K562 (cell line): ENCODE measurements around the gene TCHH. TPM values are rescaled to one million over a fixed set of nuclear protein-coding genes. Genes with fewer than 3 reads are reported as not detected.

Source experiments
- ATAC-seq: fragments of 200-7000 bp; cut with Tn5 transposase; 3 replicates; pipeline ENCODE4 v1.9.1; 2020; ENCODE audit warnings: moderate library complexity
- BruUV-seq: library from RNA; stranded (reverse); fragments of 400-500 nt; replicated peaks from 2 replicates; lab custom pipeline; 2021; lab: Mats Ljungman, UMichigan
- CTCF ChIA-PET: fragments of 300-600 bp; formaldehyde crosslinking; extraction: SDS; loops from one replicate; lab custom pipeline; 2021; ENCODE audit warnings: low intra/inter-chr PET ratio; lab: Yijun Ruan, JAX
- POLR2A ChIA-PET: fragments of 300-600, 350-650 bp; sonication (Branson Sonifier 250); formaldehyde crosslinking; extraction: SDS; loops from one replicate; lab custom pipeline; 2021; ENCODE audit warnings: antibody characterized with exemption, inconsistent platforms; lab: Yijun Ruan, JAX
- DNase-seq, 4 experiments: peaks; one replicate each; pipeline versions ENCODE4 v3.0.0 to v3.0.0-alpha.2; 2011 to 2018; ENCODE audit warnings: low spot score in 3 of 4, mixed read lengths in 3 of 4; ENCODE audit errors: extremely low read depth in 1 of 4
- FAIRE-seq: peaks from 2 replicates; lab custom pipeline; 2011; peaks lifted over from hg19 to GRCh38; lab: Jason Lieb, UNC
- H2AFZ ChIP-seq: 2 replicates; pipeline ENCODE4 v1.6.0; 2011; ENCODE audit warnings: low read depth, low read length, control low read depth, inconsistent platforms
- H3K27ac ChIP-seq: fragments of 200-600 bp; 3 replicates; pipeline ENCODE4 v1.8.0; 2011; ENCODE audit warnings: low read depth, mild to moderate bottlenecking, control low read depth, inconsistent platforms, low read length, moderate library complexity, mixed read lengths; ENCODE audit errors: extremely low read depth
- H3K27me3 ChIP-seq, 2 experiments: fragments of 300-600 bp in 1 of 2; 2 replicates in 1 of 2; 3 replicates in 1 of 2; pipeline versions ENCODE4 v1.6.0 to v1.8.0; 2011; ENCODE audit warnings: inconsistent platforms in 2 of 2, low read length in 2 of 2, mild to moderate bottlenecking in 1 of 2, mixed read lengths in 1 of 2, moderate library complexity in 1 of 2; ENCODE audit not compliant: control insufficient read depth in 2 of 2, insufficient read depth in 2 of 2
- H3K36me3 ChIP-seq: fragments of 300-600 bp; 3 replicates; pipeline ENCODE4 v1.8.0; 2011; ENCODE audit warnings: mild to moderate bottlenecking, low read length, inconsistent platforms; ENCODE audit not compliant: control insufficient read depth, insufficient read depth
- H3K4me1 ChIP-seq, 2 experiments: fragments of 200-600 bp in 1 of 2; replicated peaks in 1 of 2; 2 replicates in 1 of 2; 3 replicates in 1 of 2; pipeline versions ENCODE4 v1.5.1 to v1.8.0; 2011; ENCODE audit warnings: inconsistent platforms in 2 of 2, low read length in 2 of 2, mild to moderate bottlenecking in 1 of 2, mixed read lengths in 1 of 2, moderate library complexity in 1 of 2; ENCODE audit not compliant: control insufficient read depth in 2 of 2, insufficient read depth in 2 of 2
- H3K4me2 ChIP-seq: 2 replicates; pipeline ENCODE4 v1.6.1; 2011; ENCODE audit warnings: low read length, control low read depth, inconsistent platforms, mixed read lengths; ENCODE audit not compliant: insufficient read depth
- H3K4me3 ChIP-seq: fragments of 200-600 bp; sonication (generic), shearing (Covaris generic); 2 replicates; pipeline ENCODE4 v1.5.1; 2016; ENCODE audit warnings: control low read depth, inconsistent platforms
- H3K79me2 ChIP-seq: fragments of 200-600 bp; 3 replicates; pipeline ENCODE4 v1.8.0; 2011; ENCODE audit warnings: low read length, inconsistent platforms; ENCODE audit not compliant: control insufficient read depth, insufficient read depth
- H3K9ac ChIP-seq, 2 experiments: 2 replicates each; pipeline versions ENCODE4 v1.6.0 to v1.6.1; 2011; ENCODE audit warnings: low read depth in 2 of 2, low read length in 2 of 2, control low read depth in 1 of 2, inconsistent platforms in 1 of 2, mild to moderate bottlenecking in 1 of 2, mixed read lengths in 1 of 2; ENCODE audit not compliant: insufficient read depth in 1 of 2
- H3K9me1 ChIP-seq: one replicate; pipeline ENCODE4 v1.6.0; 2011; ENCODE audit warnings: inconsistent platforms, mild to moderate bottlenecking, low read length, moderate library complexity; ENCODE audit not compliant: control insufficient read depth, insufficient read depth
- H3K9me3 ChIP-seq: replicated peaks from 2 replicates; pipeline ENCODE4 v1.5.1; 2011; ENCODE audit warnings: low read depth, low read length, inconsistent platforms; ENCODE audit not compliant: control insufficient read depth, insufficient read depth
- H4K20me1 ChIP-seq: replicated peaks from 2 replicates; pipeline ENCODE4 v1.6.1; 2011; ENCODE audit warnings: low read length, inconsistent platforms, mixed read lengths; ENCODE audit not compliant: control insufficient read depth, insufficient read depth
- SMC3 ChIP-seq: conservative IDR thresholded peaks from 2 replicates; pipeline ENCODE4 v1.6.1; 2011; ENCODE audit warnings: low read depth, low read length, improper control_type of control experiment; ENCODE audit not compliant: insufficient read depth
- WGBS: fragments of 100-300 bp; shearing (Covaris generic); methylation state at CpG from one replicate; pipeline ENCODE4 v1.1.6; 2016; ENCODE audit warnings: low coverage, mixed read lengths; ENCODE audit not compliant: insufficient coverage; ENCODE audit errors: missing lambda C conversion rate; 5-methylcytosine and 5-hydroxymethylcytosine counted together
- in situ Hi-C: fragments of 300-500 bp; cut with MboI; formaldehyde crosslinking; loops from 4 replicates; pipeline ENCODE4 v1.15.0; 2018; ENCODE audit warnings: inconsistent platforms, mixed read lengths
- intact Hi-C: fragments of 100-400 bp; cut with micrococcal nuclease; formaldehyde crosslinking; loops from 2 replicates; pipeline ENCODE4 v1.14.2; 2022
- polyA plus RNA-seq, 8 experiments: library from polyadenylated mRNA; depleted of rRNA in 4 of 8; stranded (reverse) in 5 of 8; unstranded in 3 of 8; fragments of >200 nt; fragmentation: Nextera tagmentation in 2 of 8; fragmentation: Illumina TruSeq in 1 of 8; extraction: Ambion mirVana in 2 of 8; extraction: Trizol in 1 of 8; gene quantifications; 2 replicates each; pipeline versions ENCODE4 v1.2.1 to v1.2.3, GENCODE V29; 2011 to 2014; ENCODE audit warnings: inconsistent platforms in 1 of 8, missing spikeins in 1 of 8
- total RNA-seq, 7 experiments: library from RNA; depleted of rRNA in 6 of 7; stranded (reverse); fragments of >200 nt in 6 of 7; fragmentation: Illumina TruSeq in 2 of 7; extraction: Trizol in 2 of 7; gene quantifications; 2 replicates each; pipeline versions ENCODE4 v1.2.1 to v1.2.3, GENCODE V29; 2011 to 2021; ENCODE audit warnings: low replicate concordance in 1 of 7
- TF ChIP-seq, protein P1 (sequence below), 2 experiments: fragments of 450-650 bp; formaldehyde crosslinking in 1 of 2; IDR thresholded peaks; 2 replicates each; pipeline versions ENCODE4 v1.4.0 to v1.6.1; 2014 to 2020; ENCODE audit warnings: mild to moderate bottlenecking in 2 of 2, borderline replicate concordance in 1 of 2, low read depth in 1 of 2
- TF ChIP-seq, protein P2 (sequence below), 3 experiments: IDR thresholded peaks in 2 of 3; conservative IDR thresholded peaks in 1 of 3; 2 replicates each; pipeline ENCODE4 v1.5.1; 2011 to 2012; ENCODE audit warnings: low read length in 3 of 3, mild to moderate bottlenecking in 3 of 3, control low read depth in 2 of 3, improper control_type of control experiment in 1 of 3, inconsistent platforms in 1 of 3, low read depth in 1 of 3, mixed read lengths in 1 of 3, moderate library complexity in 1 of 3; ENCODE audit not compliant: insufficient read depth in 2 of 3
- TF ChIP-seq, protein P3 (sequence below): fragments of 450-650 bp; formaldehyde crosslinking; IDR thresholded peaks from 2 replicates; pipeline ENCODE4 v1.4.0; 2020; ENCODE audit warnings: mild to moderate bottlenecking, moderate library complexity
- TF ChIP-seq, protein P4 (sequence below): fragments of 450-650 bp; formaldehyde crosslinking; IDR thresholded peaks from 2 replicates; pipeline ENCODE4 v1.4.0; 2022; ENCODE audit warnings: missing genetic modification characterization

TCHH gene
- total and polyA plus RNA-seq, 9 of the 15 experiments (the other 6 are each of a cell fraction or from before 2014, with no cell fraction given) = not detected

DNA sequence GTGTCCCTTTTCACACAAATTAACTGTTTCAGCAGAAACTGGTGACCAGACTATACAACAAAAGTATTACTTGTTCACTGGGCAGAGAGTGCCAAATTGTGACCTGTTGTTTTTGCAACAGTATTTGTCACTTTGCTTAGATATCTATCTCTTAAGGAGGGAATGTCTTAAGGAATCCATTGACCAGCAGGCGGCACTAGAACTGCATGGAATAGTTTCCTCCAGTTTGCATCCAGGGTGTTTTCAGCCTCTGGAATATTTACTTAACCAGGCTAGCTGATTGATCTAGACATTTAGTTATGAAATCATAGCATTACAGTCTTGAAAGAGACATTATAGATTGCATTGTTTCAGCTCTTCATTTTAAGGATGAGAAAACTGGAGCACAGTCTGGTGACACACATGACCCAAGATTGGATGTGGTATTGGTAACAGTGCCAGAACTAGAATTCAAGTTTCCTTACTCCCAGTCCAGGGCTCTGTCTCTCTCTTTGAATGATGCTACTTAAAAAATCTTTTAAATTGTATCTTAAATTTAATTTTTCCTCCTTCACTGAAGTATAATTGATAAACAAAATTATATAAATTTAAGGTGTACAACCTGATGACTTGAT lies 26.8 kb upstream of the TCHH start:
- Histone ChIP-seq H3K27me3 (no peaks in the 10 kb centered on the region), H3K4me1 (no peaks in the 10 kb centered on the region), H3K27ac (no peak overlapping the region), H3K4me2 (no peak overlapping the region), H3K9me1 (no peaks in the 10 kb centered on the region), H3K79me2 (no peaks in the 10 kb centered on the region), H3K36me3 (no peaks in the 10 kb centered on the region), H3K4me3 (no peak overlapping the region), H4K20me1 (no peaks in the 10 kb centered on the region), H3K9me3 (no peaks in the 10 kb centered on the region), H2AFZ (no peak overlapping the region), H3K9ac (no peak overlapping the region)
- no TSS peak for BruUV-seq
- POLR2A ChIA-PET = no interaction called here
- ATAC-seq (peak; percentile 65; the same call in 2 of the 3 replicates), DNase-seq (peak; percentile 15 to 59 (median 17)), FAIRE-seq (peak; percentile 55)
- WGBS = 0% methylated on average over 1 of the region's 1 CpG
- intact Hi-C loops = loop anchor here (1.0 to 5.0 kb wide), 2 partner anchors 40 to 90 kb away; no protein-coding TSS in a partner anchor
- in situ Hi-C loops = no loop called here
- CTCF ChIA-PET = interaction anchor here (0.5 to 1.8 kb wide), 5 partner anchors 9 to 90 kb away, joined by 3 to 19 read pairs (median 5); no protein-coding TSS in a partner anchor
- peak; percentile 62 for TF ChIP-seq SMC3
- TF ChIP-seq, protein P1, sequence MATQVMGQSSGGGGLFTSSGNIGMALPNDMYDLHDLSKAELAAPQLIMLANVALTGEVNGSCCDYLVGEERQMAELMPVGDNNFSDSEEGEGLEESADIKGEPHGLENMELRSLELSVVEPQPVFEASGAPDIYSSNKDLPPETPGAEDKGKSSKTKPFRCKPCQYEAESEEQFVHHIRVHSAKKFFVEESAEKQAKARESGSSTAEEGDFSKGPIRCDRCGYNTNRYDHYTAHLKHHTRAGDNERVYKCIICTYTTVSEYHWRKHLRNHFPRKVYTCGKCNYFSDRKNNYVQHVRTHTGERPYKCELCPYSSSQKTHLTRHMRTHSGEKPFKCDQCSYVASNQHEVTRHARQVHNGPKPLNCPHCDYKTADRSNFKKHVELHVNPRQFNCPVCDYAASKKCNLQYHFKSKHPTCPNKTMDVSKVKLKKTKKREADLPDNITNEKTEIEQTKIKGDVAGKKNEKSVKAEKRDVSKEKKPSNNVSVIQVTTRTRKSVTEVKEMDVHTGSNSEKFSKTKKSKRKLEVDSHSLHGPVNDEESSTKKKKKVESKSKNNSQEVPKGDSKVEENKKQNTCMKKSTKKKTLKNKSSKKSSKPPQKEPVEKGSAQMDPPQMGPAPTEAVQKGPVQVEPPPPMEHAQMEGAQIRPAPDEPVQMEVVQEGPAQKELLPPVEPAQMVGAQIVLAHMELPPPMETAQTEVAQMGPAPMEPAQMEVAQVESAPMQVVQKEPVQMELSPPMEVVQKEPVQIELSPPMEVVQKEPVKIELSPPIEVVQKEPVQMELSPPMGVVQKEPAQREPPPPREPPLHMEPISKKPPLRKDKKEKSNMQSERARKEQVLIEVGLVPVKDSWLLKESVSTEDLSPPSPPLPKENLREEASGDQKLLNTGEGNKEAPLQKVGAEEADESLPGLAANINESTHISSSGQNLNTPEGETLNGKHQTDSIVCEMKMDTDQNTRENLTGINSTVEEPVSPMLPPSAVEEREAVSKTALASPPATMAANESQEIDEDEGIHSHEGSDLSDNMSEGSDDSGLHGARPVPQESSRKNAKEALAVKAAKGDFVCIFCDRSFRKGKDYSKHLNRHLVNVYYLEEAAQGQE (IDR thresholded peaks at IDR 0.05; ENCODE audit: borderline replicate concordance) = peak; percentile 66
- TF ChIP-seq, protein P1 (CRISPR knock-in tag; IDR thresholded peaks at IDR 0.05; ENCODE audit: low read depth) = no peak
- TF ChIP-seq, protein P2, sequence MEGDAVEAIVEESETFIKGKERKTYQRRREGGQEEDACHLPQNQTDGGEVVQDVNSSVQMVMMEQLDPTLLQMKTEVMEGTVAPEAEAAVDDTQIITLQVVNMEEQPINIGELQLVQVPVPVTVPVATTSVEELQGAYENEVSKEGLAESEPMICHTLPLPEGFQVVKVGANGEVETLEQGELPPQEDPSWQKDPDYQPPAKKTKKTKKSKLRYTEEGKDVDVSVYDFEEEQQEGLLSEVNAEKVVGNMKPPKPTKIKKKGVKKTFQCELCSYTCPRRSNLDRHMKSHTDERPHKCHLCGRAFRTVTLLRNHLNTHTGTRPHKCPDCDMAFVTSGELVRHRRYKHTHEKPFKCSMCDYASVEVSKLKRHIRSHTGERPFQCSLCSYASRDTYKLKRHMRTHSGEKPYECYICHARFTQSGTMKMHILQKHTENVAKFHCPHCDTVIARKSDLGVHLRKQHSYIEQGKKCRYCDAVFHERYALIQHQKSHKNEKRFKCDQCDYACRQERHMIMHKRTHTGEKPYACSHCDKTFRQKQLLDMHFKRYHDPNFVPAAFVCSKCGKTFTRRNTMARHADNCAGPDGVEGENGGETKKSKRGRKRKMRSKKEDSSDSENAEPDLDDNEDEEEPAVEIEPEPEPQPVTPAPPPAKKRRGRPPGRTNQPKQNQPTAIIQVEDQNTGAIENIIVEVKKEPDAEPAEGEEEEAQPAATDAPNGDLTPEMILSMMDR (IDR thresholded peaks at IDR 0.05 in 2 of 3, conservative IDR thresholded peaks at IDR 0.05 in 1 of 3; ENCODE audit: insufficient read depth in 2 of 3, low read depth in 1 of 3, low read length in 3 of 3) = peak; percentile 64 to 82 (median 75)
- TF ChIP-seq, protein P3, sequence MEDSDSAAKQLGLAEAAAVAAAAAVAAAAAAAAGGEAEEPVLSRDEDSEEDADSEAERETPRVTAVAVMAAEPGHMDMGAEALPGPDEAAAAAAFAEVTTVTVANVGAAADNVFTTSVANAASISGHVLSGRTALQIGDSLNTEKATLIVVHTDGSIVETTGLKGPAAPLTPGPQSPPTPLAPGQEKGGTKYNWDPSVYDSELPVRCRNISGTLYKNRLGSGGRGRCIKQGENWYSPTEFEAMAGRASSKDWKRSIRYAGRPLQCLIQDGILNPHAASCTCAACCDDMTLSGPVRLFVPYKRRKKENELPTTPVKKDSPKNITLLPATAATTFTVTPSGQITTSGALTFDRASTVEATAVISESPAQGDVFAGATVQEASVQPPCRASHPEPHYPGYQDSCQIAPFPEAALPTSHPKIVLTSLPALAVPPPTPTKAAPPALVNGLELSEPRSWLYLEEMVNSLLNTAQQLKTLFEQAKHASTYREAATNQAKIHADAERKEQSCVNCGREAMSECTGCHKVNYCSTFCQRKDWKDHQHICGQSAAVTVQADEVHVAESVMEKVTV (CRISPR knock-in tag) = peak; percentile 63; the same call in 1 of the 2 replicates
- TF ChIP-seq, protein P4, sequence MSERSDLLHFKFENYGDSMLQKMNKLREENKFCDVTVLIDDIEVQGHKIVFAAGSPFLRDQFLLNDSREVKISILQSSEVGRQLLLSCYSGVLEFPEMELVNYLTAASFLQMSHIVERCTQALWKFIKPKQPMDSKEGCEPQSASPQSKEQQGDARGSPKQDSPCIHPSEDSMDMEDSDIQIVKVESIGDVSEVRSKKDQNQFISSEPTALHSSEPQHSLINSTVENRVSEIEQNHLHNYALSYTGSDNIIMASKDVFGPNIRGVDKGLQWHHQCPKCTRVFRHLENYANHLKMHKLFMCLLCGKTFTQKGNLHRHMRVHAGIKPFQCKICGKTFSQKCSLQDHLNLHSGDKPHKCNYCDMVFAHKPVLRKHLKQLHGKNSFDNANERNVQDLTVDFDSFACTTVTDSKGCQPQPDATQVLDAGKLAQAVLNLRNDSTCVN (CRISPR knock-in tag) = no peak
